Sciatic nerve (tissue), 2 donors: ENCODE results near the gene RHBDF2. TPM values are rescaled to one million over a fixed set of nuclear protein-coding genes. Genes with fewer than 3 reads are reported as not detected.

Source experiments
- ATAC-seq: fragments of 200-7000 bp; cut with Tn5 transposase; one replicate; pipeline ENCODE4 v1.9.1; 2020; ENCODE audit warnings: mild to moderate bottlenecking, moderate library complexity
- DNase-seq: peaks from one replicate; pipeline ENCODE4 v3.0.0-alpha.2; 2020; ENCODE audit warnings: low spot score
- intact Hi-C: fragments of 100-400 bp; cut with DNase I; formaldehyde crosslinking; loops from one replicate; pipeline ENCODE4 v1.14.2; 2022
- total RNA-seq: library from RNA; stranded (reverse); fragmentation: NEBNext Ultra II Directional; extraction: Animal tissue kit (Norgen Biotek cat#: 25700); gene quantifications from one replicate; pipeline ENCODE4 v1.2.1, GENCODE V29; 2021
- donor health status: DM: no; HTN: no; CAD: no.
- donor health status: DM: no; HTN: no; CAD: no.

RHBDF2 gene
- total RNA-seq, 1 donor from 2014 or later, result 37.9 TPM

DNA sequence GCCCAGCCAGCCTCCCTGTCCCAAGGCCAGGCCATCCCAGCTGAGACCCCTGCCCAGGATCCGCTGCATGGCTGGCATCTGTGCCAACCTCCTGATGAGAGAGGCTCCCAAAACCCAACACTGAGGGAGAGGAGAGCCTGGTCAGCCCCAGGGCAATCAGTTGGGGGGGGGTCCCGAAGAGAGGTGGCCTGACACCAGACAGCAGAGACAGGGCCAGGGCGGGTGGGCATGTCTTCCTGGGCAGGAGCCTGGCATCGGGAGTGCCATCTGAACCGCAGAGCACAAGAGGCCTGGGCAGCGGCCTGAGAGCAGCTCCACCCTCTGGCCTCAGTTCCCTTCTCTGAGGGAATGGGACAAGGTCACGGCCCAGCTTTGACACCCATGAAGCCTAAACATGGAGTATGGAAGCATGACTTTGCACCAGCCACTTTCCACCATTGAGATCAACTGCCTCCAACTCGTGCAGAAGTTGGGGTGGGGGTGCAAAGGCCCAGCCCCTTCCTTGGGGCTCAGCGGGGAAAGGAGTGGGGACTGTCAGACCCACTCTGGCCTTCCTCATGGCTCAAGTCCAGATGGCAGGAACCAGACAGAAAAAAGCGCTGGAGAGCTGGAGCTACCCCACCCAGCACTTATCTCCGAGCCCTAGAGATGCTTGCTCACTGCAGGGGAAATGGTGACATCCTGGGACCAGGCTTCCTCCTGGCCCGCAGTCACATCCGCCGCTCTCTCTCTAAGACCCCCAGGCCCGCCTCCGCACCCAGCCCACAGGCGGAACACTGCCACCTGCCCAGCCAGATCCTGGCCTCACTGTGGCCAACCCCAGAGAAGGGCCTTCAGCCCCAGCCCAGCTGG is 9.7 kb downstream of the RHBDF2 start:
- ATAC-seq (no peak), DNase-seq (no peak)
- intact Hi-C loops, result no loop called here

DNA sequence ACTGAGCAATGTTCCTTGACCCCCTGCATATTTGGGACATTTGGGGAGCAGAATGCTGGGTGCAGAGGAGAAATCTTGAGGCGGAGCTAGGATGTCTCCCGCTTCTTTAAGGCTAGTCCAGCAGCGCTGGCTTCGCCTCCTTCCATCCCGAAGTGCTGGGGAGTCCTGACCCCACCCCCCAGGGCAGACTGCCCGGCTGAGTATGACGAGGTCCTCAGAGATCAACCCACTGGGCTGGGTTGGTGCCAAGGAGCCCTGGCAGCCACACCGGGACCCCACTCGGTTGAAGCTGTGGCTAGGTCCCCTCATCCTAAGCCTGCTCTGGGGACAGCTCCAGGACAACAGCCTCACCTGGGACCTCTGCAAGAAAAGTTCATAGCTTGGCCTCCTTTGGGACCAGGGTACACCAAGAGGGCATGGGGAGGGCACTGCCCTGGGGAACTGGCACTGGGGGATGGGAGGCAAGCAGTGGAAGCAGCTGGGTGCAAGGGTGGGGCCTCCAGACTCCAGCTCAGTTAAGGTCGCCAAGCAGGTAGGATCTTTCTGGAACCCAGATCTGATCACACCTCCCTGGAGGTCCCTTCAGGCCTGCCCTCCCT is 11.0 kb downstream of the RHBDF2 start:
- intact Hi-C loops, result no loop called here
- ATAC-seq (no peak), DNase-seq (no peak)

DNA sequence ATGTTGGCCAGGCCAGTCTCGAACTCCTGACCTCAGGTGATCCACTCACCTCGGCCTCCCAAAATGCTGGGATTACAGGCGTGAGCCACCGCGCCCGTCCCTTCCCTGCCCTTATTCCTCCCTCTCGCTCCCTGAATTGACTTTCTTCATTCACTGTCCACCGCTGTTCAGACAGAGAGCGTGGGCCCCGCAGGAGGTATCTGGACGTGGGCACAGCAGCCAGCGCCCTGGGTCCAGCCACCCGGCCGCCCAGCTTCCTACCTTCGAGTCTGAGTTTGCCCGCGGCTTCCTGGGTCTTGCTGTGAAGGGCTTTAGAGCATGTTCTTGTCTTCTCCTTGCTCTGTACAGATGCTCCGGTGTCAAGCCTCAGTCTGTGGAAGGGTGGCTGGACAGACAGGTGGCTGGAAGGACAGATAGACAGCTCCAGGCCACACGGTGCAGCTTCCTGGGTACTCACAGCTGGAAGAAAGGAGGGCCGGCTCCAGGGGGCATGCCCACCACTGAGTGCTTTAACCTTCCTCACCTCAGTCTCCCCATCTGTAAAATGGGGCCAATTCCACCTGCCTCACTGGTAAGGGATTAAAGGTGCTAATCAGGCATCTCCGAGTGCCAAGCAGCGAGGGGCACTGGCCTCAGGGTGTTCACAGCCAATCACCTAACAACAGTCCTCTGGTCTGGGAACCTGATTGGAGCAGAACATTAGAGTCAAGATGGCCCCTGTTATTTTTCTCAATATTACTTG is 13.6 kb downstream of the RHBDF2 start:
- ATAC-seq, result no peak
- no peak for DNase-seq
- intact Hi-C loops, result no loop called here

DNA sequence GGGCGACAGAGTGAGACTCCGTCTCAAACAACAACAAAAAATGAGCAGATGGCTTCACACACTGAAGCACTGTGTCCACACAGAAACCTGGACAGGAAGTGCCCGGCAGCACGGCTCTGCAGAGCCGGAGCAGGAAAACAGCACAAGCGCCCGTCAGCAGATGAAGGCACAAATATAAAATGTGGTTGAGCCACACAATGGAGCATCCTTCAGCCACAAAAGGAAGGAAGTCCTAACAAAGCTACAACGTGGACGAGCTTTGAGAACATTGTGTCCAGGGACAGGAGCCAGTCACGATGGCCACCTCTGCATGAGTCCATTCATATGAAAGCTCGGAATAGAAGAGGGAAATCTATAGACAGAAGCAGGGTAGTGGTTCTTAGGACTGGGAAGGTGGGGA is 15.7 kb downstream of the RHBDF2 start:
- intact Hi-C loops, result no loop called here
- no peak for DNase-seq
- peak; percentile 61 for ATAC-seq

DNA sequence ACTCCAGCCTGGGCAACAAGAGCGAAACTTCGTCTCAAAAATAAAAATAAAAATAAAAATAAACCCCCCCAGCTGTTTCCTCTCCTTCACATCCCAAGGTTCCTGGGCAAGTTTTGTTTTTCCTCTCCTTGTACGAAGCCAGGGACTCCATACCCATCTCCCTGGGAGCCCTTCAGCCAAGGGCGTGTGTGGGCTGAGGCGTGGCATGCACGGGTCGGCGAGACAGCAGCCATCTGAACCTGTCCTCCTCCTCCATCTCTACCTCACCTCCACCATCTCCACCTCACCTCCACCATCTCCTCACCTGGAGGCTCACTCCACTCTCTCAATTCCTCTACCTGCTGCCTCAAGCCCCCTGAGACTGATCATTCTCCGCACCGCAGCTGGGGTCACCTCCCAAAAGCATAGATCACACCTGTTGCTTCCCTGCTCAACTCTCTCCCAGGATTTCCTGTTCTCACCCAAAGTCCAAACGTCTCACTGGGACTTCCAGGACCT is 16.9 kb downstream of the RHBDF2 start:
- intact Hi-C loops, result no loop called here
- no peak for DNase-seq
- no peak for ATAC-seq

DNA sequence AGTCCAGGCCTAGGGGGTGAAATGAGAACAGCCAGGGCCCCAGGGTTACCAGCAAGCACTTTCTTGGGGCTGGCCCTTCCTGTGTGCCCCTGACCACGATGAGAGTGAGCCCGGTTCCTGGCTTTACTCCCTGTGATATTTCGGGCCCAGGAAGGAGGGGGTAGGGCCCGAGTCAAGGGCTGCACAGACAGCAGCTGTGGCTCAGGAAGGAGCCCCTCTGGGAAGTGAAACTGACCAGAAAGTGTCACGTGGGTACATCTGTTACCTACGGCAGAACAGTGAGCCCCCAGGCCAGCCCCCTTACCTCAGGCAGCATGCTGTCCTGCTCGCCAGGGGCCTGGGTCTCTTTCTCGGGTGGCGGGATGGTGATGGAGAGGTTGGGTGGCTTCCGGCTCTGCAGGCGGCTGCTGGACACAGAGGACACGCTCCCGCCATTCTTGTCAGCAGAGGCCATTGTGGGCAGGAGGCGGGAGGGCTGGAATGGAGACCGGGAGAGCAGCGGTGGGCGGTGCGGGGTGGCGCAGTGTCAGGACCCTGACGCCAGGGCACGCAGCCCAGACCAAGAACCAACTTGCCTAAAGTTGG is 20.1 kb downstream of the RHBDF2 start:
- ATAC-seq (peak; percentile 78), DNase-seq (no peak)
- intact Hi-C loops, result no loop called here

DNA sequence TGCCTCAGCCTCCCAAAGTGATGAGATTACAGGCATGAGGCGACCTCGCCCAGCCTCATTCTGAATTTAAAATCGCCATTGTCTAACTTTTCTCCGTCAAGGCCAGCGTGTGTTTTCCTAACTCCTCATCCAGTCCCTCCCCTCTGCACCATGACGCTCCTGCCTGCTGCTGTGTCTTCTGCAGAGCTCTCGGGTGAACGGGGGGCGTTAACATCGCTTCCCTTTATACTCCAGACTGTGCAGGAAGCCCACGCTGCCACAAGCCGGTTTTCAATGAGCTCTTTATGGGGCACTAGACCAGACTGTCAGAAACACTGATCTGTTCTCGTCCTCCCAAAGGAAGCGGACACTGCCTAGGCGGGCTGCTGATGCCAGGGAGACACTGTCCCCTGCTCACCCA is 20.6 kb downstream of the RHBDF2 start:
- DNase-seq (no peak), ATAC-seq (peak; percentile 75)
- intact Hi-C loops, result no loop called here

DNA sequence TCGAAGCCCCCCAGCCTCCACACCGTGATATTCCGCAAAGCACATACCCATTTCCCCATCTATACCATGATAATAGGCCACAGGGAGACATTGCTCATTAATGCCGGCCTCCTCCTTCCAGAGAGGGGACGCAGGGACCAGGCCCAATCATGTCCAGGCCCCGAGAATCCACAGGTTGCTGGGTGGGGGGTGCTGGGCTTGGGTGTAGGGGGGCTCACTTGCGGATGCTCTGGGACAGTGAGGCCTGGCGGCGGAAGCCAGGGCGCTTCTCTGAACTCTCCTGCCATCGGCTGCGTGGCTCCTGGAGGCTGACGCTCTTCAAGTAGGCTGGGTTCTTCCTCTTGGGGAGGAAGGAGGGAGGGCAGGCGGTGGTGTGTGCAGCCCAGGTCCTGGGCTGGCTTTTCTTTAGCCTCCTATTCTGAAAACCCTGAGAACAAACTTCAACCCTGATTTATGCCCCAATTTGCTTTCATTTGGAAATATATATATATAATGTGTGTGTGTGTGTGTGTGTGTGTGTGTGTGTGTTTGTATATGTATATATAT is 21.6 kb downstream of the RHBDF2 start:
- intact Hi-C loops, result no loop called here
- DNase-seq (no peak), ATAC-seq (no peak)

DNA sequence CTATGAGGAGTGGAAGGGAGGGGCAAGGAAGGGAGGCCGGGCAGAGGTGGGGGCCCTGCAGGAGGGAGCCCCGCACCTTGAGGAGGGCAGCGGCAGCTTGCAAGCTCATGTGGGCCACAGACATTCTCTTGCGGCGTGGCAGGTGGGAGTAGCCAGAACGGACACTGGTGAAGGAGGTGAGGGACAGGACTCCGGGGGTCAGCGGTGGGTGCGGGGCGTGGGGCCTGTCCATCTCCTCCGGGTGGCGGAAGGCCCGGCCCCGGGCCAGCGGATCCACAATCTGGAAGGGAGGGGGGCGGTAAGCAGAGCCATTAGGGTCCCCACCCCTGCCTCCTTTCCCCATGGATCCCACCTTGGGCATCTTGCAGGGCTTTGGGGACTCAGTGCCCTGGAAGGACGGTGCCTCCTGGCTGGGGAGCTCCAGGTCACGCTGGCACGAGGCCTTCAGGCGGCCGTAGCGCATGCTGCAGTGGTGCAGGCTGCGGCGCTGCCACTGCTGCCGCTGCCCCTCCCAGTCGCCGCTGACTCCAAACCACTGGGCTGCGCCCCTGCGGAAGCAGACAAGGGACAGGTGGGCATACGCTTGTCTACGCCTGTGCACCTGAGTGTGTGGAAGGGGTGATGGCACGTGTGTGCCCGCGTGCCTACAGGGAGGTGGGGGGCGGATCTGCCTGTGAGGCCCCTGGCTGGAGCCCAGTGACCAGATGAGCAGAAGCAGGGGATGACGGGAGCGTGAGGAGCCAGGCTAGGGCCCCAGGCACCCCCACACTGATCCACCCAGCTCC is 22.3 kb downstream of the RHBDF2 start:
- DNase-seq (no peak), ATAC-seq (no peak)
- intact Hi-C loops, result no loop called here

DNA sequence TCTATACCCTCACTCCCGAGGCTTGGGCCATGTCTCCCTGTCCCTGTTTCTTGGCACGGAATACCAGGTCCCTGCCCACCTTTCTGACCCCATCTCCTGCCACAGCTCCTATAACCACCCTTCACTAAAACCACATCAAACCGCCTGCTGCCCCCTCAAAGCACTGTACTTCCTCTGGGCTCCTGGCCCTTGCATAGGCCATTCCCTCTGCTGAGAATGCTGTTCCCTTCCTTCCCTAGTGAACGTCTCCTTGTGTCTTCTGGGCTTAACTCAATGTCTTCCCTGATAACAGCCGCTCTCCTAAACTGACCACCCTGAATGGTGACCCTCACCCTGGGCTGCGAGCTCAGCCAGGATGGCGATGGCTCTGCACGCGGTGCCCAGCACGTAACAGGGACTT is 23.1 kb downstream of the RHBDF2 start:
- intact Hi-C loops, result no loop called here
- ATAC-seq, result no peak
- no peak for DNase-seq

DNA sequence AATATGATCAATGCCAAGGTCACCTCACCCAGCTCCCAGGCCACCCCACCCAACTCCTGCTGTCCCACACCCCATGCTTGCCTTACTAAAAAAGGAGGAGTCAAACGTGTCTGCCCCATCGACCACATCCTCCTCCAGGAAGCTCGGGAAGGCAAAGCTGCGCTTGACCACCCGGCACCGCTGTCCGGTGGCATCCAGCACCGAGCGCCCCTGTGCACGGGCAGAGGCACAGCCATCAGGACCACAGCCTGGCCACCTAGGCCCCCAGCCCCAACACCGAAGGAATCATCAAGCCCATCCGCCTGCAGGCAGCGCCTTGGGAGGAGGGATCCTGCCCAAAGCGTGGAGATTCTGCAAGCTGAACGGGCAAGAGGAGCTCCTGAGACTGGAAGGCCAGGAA is 23.6 kb downstream of the RHBDF2 start:
- intact Hi-C loops, result no loop called here
- DNase-seq, result no peak
- ATAC-seq, result no peak

DNA sequence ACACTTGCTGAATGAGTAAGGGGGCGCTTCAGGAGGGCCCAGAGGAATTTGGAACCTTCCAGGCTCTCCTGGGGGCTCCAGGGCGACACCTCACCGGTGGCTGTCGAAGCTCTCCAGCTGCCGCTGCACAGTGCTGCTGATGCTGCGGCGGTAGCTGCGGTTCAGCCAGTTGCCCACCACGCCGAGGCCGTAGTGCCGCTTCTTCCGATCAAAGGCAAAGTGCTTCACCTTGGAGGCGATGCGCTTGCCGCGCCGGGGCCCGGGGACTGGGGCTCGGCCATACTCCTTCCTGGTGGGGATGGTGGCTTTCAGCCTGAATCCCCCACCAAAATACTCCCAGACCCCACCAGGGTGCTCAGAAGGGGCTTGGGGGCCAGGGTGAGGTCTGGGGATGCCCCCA is 24.5 kb downstream of the RHBDF2 start:
- ATAC-seq (no peak), DNase-seq (no peak)
- intact Hi-C loops, result no loop called here

DNA sequence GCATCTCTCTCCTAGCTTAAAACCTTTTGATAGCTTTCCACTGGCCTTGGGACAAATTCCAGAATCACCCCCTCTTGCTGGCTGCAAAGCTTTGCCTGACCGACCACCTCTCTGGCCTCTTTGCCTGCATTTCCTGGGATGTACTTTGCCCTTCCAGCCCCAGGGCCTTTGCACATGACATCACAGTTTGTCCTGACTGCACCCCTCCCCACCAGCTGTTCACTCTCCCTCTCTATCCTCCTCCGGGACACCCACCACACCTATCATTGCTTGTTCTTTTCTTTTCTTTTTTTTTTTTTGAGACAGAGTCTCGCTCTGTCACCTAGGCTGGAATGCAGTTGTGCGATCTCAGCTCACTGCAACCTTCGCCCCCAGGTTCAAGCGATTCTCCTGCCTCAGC is 25.9 kb downstream of the RHBDF2 start:
- ATAC-seq, result no peak
- intact Hi-C loops, result no loop called here
- DNase-seq, result no peak

DNA sequence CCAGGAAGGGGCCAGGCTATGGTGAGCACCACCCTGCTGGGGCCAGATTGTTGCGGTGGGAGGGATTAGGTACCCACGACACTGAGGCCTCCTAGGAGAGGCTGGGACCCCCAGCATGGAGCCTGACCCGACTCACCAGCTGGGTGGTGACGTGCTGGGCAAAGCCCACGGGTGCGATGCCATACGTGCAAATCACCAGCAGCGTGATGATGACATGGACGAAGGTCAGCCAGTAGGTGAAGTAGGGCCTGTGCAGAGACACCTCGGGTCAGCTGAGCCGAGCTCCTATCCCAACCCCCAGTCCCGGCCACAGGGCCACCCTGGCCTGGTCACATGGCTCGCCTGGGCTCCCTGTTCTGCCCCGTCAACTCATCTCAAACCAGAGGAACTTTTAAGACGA is 26.3 kb downstream of the RHBDF2 start:
- ATAC-seq, result no peak
- DNase-seq, result no peak
- intact Hi-C loops, result no loop called here

DNA sequence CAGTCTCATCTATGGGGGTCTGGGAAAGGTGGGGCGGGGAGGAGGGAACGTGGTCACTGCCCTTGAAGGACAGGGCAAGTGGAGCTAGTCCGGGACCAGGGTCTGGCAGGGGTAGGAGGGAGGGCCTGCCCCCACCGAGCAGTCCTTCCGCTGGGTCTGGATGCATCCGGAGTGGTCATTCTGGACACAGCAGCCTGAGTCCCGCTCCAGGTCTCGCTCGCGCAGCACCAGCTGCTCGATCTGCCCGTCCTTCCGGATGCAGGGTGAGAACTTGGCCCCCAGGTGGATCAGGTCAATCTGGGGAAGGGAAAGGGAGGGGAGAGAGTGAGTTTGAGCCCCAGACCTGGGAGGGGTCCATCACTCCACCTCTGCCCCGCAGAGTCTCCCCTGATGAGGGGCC is 27.0 kb downstream of the RHBDF2 start:
- DNase-seq, result no peak
- intact Hi-C loops, result no loop called here
- no peak for ATAC-seq

DNA sequence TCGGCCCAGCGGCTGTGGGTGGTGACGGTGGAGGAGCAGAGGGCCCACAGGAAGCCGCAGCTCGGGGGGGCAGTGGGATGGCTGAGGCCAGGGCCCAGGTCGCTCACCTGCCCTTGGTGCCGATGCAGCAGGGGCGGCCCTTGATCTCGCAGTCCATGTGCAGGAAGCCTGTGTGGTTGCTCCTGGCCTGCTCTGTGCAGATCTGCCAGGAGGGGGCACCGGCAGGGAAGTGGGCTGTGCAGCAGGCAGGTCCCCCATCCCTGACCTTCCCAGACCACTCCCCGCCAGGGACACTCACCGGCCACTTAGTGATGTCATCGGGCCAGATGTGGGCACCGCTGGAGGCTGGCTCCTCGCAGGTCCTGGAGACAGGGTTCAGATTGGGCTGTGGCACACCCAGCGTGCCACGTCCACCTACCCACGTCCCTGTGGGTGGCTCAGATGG is 27.7 kb downstream of the RHBDF2 start:
- intact Hi-C loops, result no loop called here
- no peak for DNase-seq

DNA sequence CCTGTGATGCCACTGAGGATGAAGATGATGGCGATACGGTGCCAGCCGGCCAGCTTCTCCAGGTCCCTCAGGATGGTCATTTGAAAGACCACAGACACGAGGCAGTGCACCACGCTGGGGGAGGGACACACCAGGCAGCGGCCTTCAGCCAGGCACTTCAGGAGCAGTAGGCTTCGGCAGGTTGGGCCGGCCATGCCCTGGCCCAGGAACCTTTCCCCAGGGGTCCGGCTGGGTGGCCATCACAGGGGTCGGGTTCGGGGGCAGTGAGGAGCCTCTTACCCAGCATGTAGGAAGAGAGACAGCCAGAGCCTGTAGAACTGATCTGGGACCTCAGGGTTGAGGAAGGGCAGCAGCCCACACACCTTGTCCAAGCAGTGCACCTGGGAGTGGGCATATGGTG is 28.5 kb downstream of the RHBDF2 start:
- DNase-seq, result no peak
- intact Hi-C loops, result no loop called here
- ATAC-seq, result no peak

More for the DNA sequence above, 27.7 kb downstream of the RHBDF2 start:
- ATAC-seq, result no peak

DNA sequence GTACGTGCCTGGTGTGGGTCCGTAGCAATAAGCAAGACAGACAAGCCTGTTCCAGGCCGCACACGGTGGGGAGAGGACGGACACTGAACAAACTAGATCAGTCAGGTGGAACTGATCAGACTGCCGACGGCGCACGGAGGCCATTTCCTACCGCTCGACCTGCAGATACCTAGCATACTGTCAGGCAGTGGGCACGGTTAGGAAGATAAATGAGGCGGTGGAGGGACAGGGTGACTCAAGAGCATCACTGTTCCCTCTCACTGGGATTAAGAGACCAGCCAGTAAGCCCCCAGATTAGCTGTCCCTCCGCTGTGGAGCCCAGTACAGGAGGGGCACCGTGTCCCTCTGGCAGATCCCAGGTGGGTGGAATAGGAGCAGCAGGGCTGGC is 29.0 kb downstream of the RHBDF2 start:
- DNase-seq (no peak), ATAC-seq (no peak)
- intact Hi-C loops, result no loop called here
